HG02798 (cell line): ENCODE data around the gene OR10D3.
"Not testable (repeated sequence)": the region's sequence is repeated elsewhere in the genome, so short reads cannot be mapped to it uniquely, and the experiment has no call there.

Experiments
- ATAC-seq: cut with Tn5 transposase; IDR thresholded peaks from one replicate; pipeline ENCODE4 v1.9.1; 2021; ENCODE audit warnings: mild to moderate bottlenecking; ENCODE audit not compliant: unreplicated experiment, poor library complexity

OR10D3 gene, protein sequence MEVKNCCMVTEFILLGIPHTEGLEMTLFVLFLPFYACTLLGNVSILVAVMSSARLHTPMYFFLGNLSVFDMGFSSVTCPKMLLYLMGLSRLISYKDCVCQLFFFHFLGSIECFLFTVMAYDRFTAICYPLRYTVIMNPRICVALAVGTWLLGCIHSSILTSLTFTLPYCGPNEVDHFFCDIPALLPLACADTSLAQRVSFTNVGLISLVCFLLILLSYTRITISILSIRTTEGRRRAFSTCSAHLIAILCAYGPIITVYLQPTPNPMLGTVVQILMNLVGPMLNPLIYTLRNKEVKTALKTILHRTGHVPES

DNA sequence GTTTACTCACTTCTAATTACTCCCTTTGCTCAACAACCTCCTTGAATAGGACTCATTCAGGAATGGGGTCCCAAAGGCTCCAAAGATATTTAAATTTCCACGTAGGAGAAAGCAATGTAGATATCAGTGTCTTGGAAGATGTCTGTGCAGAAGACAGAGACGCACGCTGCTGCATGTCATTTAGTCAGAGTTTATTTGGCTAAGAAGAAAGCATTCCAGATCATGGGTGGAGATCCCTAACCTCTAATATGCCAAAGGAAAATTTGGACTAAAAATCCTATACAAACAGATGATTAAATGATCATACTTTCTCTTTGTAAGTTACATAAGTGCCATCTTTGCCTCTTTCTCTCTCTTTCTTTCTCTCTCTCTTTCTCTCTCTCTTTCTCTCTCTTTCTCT is at the start of gene OR10D3:
TSS of gene OR10D3 (plus strand) at position 278 of the 400 bp plus-strand sequence. CDS start 1,925 bp downstream, outside the sequence.
- ATAC-seq = no peak

GRCh38 chr11:124143034-124143433 is 40.1 kb upstream of the OR10D3 start:
- no peak for ATAC-seq

DNA sequence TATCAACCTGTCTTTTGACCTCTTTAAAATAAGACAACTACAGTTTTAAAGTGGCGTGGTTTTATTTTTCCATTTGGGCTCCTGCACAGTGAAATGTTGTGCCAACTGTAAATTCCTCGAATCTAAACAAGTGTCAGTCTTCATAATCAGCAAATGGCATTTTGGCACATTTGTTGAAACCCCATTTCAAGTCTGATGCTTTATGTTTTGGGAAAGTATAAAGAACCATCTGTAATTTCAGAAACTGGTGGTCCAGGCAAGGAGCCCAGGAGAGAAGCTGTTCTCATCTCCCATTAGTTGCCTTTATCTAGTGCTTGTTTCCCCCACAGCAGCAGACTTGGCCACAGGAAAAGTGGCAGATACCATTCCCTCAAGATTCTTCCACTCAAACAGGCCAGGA is 35.2 kb upstream of the OR10D3 start:
- no peak for ATAC-seq

- no peak for ATAC-seq
Measured at GRCh38 chr11:124150684-124151083, 32.5 kb upstream of the OR10D3 start.

- no peak for ATAC-seq
Measured at GRCh38 chr11:124152770-124153407, 30.3 kb upstream of the OR10D3 start.

- no peak for ATAC-seq
Measured at GRCh38 chr11:124153821-124154220, 29.3 kb upstream of the OR10D3 start.

DNA sequence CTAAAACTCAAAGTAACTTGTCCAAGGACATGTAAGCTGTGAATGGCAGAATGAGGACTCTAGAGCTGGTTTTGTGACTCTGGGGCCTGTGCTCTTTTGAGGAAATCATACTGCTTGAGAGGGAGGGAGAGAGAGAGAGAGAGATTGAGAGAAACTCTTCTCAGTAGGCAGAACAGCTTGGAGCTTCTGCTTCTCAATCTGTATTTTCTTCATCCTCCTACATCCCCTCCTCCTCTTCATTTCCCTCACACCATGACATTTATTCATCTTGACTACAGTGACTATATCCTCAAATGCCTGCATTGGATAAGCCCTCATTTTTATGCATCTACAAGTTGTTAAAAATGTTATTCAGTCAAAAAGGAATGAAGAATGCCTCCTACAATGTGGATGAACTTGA is 23.7 kb upstream of the OR10D3 start:
- ATAC-seq = no peak

GRCh38 chr11:124160986-124161385 is 22.2 kb upstream of the OR10D3 start:
- ATAC-seq = no peak

DNA sequence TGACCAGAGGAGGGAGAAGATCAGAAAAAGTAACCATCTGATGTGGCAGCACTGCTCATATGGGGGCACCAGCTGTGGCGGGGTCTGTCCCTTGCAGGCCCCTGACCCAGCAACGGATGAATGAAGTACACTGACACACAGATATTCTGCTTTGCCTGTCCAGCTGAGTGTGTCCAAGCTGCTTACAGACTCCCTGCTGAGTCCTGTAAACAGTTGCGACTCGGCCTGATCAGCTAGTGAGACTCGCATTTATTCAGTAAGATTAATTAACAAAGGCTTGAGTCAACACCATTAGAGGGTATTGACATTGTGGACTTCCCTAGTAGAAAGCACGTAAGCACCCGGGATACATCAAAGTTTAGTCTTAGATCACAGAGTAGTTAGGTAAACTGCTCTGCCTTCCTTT is 15.3 kb upstream of the OR10D3 start:
- ATAC-seq = no peak

DNA sequence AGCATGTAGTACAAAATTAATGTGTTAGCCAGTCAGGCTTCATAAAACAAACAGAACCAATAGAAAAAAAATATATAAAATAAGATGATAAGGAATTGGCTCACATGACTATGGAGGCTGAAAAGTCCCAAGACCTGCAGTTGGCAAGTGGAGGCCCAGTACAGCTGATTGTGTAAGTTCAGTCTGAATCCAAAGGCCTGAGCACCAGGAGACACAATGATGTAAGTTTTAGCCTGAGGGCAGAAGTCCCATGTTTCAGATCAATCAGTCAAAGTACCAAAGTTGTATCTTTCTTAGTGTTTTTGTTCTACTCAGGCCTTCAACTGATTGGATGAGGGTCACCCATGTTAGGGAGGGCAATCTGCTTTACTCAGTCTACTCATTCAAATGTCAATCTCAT is 14.3 kb upstream of the OR10D3 start:
- ATAC-seq = no peak

GRCh38 chr11:124170315-124170714 is 12.8 kb upstream of the OR10D3 start:
- not testable (repeated sequence) for ATAC-seq

DNA sequence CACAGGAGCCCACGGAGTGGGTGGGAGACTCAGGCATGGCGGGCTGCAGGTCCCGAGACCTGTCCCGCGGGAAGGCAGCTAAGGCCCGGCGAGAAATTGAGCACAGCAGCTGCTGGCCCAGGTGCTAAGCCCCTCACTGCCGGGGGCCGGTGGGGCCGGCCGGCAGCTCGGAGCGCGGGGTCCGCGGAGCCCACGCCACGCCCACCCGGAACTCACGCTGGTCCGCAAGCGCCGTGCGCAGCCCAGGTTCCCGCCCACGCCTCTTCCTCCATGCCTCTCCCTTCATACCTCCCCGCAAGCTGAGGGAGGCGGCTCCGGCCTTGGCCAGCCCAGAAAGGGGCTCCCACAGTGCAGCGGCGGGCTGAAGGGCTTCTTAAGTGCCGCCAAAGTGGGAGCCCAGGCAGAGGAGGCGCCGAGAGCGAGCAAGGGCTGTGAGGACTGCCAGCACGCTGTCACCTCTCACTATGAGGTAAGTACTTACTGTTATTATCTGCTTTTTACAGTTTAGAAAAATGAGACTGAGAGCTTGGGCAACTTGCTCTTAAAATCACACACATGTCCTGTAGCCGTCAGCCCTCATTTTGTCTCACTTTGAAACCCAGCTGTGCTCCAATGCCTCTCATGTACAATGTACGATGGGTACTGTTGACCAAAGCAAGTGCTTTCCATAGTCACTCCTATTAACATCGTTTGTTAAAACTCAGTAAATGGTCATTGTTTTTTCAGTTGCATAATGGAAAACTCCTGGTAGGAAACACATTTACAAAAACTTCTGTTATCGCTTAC is 12.2 kb upstream of the OR10D3 start:
- no peak for ATAC-seq

- no peak for ATAC-seq
Measured at GRCh38 chr11:124172101-124172500, 11.0 kb upstream of the OR10D3 start.

- ATAC-seq = no peak
Measured at GRCh38 chr11:124172599-124172998, 10.5 kb upstream of the OR10D3 start.

DNA sequence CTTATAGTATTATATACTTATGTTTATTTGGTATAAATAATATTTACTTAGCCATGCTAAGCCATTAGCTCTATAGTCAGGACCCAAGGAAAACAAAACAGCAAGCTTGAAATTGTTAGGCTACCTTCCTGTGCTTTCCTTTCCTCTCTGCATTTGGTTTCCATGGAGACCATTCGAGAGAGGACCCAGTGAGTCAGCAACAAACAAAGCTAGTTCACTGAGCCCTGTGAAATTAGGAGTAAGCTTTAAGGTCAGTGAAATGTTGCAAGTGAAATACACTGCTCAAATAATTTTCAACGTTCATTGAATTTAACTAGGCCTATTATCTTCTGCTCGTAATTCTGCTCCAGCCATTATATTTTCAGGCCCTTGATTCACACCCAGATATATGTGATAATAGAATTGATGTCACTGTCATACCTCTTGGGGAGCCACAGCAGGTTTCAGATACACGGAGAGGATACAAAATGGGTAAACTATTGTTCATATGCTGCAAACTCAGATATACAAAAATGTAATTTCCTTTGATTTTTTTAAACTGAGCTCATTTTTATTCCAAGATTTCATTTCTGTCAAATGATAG is 9.1 kb upstream of the OR10D3 start:
- no peak for ATAC-seq

GRCh38 chr11:124176925-124177715 is 6.0 kb upstream of the OR10D3 start:
- ATAC-seq = no peak

- ATAC-seq = no peak
Measured at GRCh38 chr11:124179310-124179709, 3.8 kb upstream of the OR10D3 start.

- no peak for ATAC-seq
Measured at GRCh38 chr11:124190298-124191139, 7.4 kb downstream of the OR10D3 start.
